SK-N-SH (cell line): ENCODE measurements around the gene ORC1. TPM values are rescaled to one million over a fixed set of nuclear protein-coding genes. Genes with fewer than 3 reads are reported as not detected.

ENCODE experiments used
- CTCF ChIA-PET: fragments of 300-600, 350-600 bp; formaldehyde crosslinking; extraction: SDS; loops from one replicate; lab custom pipeline; 2021; lab: Yijun Ruan, JAX
- POLR2A ChIA-PET: fragments of 350-600 bp; sonication (Branson Sonifier 250); formaldehyde crosslinking; extraction: SDS; loops from one replicate; lab custom pipeline; 2020; ENCODE audit warnings: antibody characterized with exemption, inconsistent platforms; lab: Yijun Ruan, JAX
- DNase-seq: peaks from one replicate; pipeline ENCODE4 v3.0.0; 2012
- H2AFZ ChIP-seq: fragments of 200-600 bp; sonication (generic); 2 replicates; pipeline ENCODE4 v1.8.1; 2016; ENCODE audit warnings: antibody characterized with exemption, mild to moderate bottlenecking, low read depth
- H3F3A ChIP-seq: fragments of 200-600 bp; sonication (generic); replicated peaks from 2 replicates; pipeline ENCODE3; 2016; ENCODE audit warnings: antibody characterized with exemption, mild to moderate bottlenecking; ENCODE audit not compliant: insufficient read depth
- H3K27ac ChIP-seq, 2 experiments: fragments of 200-500 bp in 1 of 2; fragments of 200-600 bp in 1 of 2; sonication (Bioruptor generic) in 1 of 2; sonication (generic), shearing (Covaris generic) in 1 of 2; 2 replicates each; pipeline versions ENCODE4 v1.5.1 to v1.6.1; 2014 to 2016; ENCODE audit warnings: low read depth in 2 of 2, inconsistent platforms in 1 of 2, low read length in 1 of 2, mild to moderate bottlenecking in 1 of 2, mixed read lengths in 1 of 2
- H3K27me3 ChIP-seq: fragments of 200-600 bp; sonication (generic), shearing (Covaris generic); 2 replicates; pipeline ENCODE4 v1.6.1; 2016; ENCODE audit warnings: mixed run types; ENCODE audit not compliant: insufficient read depth
- H3K36me3 ChIP-seq, 2 experiments: fragments of 200-500 bp in 1 of 2; fragments of 200-600 bp in 1 of 2; sonication (Bioruptor generic) in 1 of 2; sonication (generic) in 1 of 2; replicated peaks in 1 of 2; 2 replicates each; pipeline versions ENCODE3 to v1.5.1; 2014 to 2016; ENCODE audit warnings: low read length in 1 of 2, mild to moderate bottlenecking in 1 of 2; ENCODE audit not compliant: insufficient read depth in 2 of 2, control insufficient read depth in 1 of 2
- H3K4me1 ChIP-seq, 2 experiments: fragments of 200-500 bp in 1 of 2; fragments of 200-600 bp in 1 of 2; sonication (Bioruptor generic) in 1 of 2; sonication (generic), shearing (Covaris generic) in 1 of 2; 2 replicates each; pipeline versions ENCODE4 v1.5.1 to v1.6.1; 2014 to 2016; ENCODE audit warnings: low read depth in 1 of 2, low read length in 1 of 2, mixed run types in 1 of 2; ENCODE audit not compliant: insufficient read depth in 2 of 2, control insufficient read depth in 1 of 2
- H3K4me2 ChIP-seq: fragments of 200-600 bp; sonication (generic), shearing (Covaris generic); 2 replicates; pipeline ENCODE4 v1.6.1; 2017; ENCODE audit warnings: mixed run types
- H3K4me3 ChIP-seq, 2 experiments: fragments of 200-500 bp in 1 of 2; fragments of 200-600 bp in 1 of 2; sonication (Bioruptor generic) in 1 of 2; sonication (generic), shearing (Covaris generic) in 1 of 2; 2 replicates each; pipeline versions ENCODE4 v1.5.1 to v1.8.1; 2014 to 2016; ENCODE audit warnings: low read depth in 2 of 2, inconsistent platforms in 1 of 2, low read length in 1 of 2, mild to moderate bottlenecking in 1 of 2, mixed read lengths in 1 of 2, moderate library complexity in 1 of 2
- H3K79me2 ChIP-seq: fragments of 200-600 bp; sonication (generic); 2 replicates; pipeline ENCODE4 v1.8.1; 2017; ENCODE audit warnings: mild to moderate bottlenecking; ENCODE audit not compliant: insufficient read depth
- H3K9ac ChIP-seq: fragments of 200-600 bp; sonication (generic); 2 replicates; pipeline ENCODE4 v1.6.1; 2017; ENCODE audit warnings: mixed run types
- H3K9me2 ChIP-seq: fragments of 200-600 bp; sonication (generic); 2 replicates; pipeline ENCODE4 v1.6.1; 2017; ENCODE audit warnings: mixed run types
- H3K9me3 ChIP-seq: fragments of 200-600 bp; sonication (generic); 2 replicates; pipeline ENCODE4 v1.6.1; 2017; ENCODE audit warnings: mixed run types, mild to moderate bottlenecking, moderate library complexity
- H4K20me1 ChIP-seq: fragments of 200-600 bp; sonication (generic); 2 replicates; pipeline ENCODE4 v1.6.1; 2017; ENCODE audit warnings: mild to moderate bottlenecking, mixed run types; ENCODE audit not compliant: insufficient read depth
- ELF1 ChIP-seq: IDR thresholded peaks from 2 replicates; pipeline ENCODE4 v1.4.0; 2012
- EZH2phosphoT487 ChIP-seq: fragments of 200-600 bp; sonication (generic); IDR thresholded peaks from 2 replicates; pipeline ENCODE4 v1.6.1; 2017; ENCODE audit warnings: low read depth, mixed run types, mild to moderate bottlenecking, antibody characterized with exemption, moderate library complexity, borderline replicate concordance
- FOSL2 ChIP-seq: IDR thresholded peaks from 2 replicates; pipeline ENCODE4 v1.4.0; 2012; ENCODE audit warnings: low read depth, mild to moderate bottlenecking, moderate library complexity, borderline replicate concordance
- FOXM1 ChIP-seq: IDR thresholded peaks from 2 replicates; pipeline ENCODE4 v1.4.0; 2012; ENCODE audit warnings: low read depth, mild to moderate bottlenecking
- JUND ChIP-seq: IDR thresholded peaks from 2 replicates; pipeline ENCODE4 v1.4.0; 2012
- MAX ChIP-seq: IDR thresholded peaks from 2 replicates; pipeline ENCODE4 v1.4.0; 2012; ENCODE audit warnings: low read depth
- MXI1 ChIP-seq: IDR thresholded peaks from 2 replicates; pipeline ENCODE4 v1.6.1; 2012; ENCODE audit warnings: mild to moderate bottlenecking, low read depth, low read length, improper control_type of control experiment
- NFIC ChIP-seq: IDR thresholded peaks from 2 replicates; pipeline ENCODE4 v1.4.0; 2012; ENCODE audit warnings: borderline replicate concordance
- RAD21 ChIP-seq: IDR thresholded peaks from 2 replicates; pipeline ENCODE4 v1.6.1; 2012; ENCODE audit warnings: mild to moderate bottlenecking, low read length
- REST ChIP-seq: IDR thresholded peaks from 2 replicates; pipeline ENCODE4 v1.6.1; 2012; ENCODE audit warnings: mild to moderate bottlenecking, low read depth, low read length, moderate library complexity
- RFX5 ChIP-seq: IDR thresholded peaks from 2 replicates; pipeline ENCODE4 v1.6.1; 2012; ENCODE audit warnings: mild to moderate bottlenecking, improper control_type of control experiment, low read length
- RXRA ChIP-seq: IDR thresholded peaks from 2 replicates; pipeline ENCODE4 v1.4.0; 2012; ENCODE audit warnings: low read depth, mild to moderate bottlenecking, borderline replicate concordance
- TAF1 ChIP-seq: IDR thresholded peaks from 2 replicates; pipeline ENCODE4 v1.6.1; 2012; ENCODE audit warnings: low read depth, mild to moderate bottlenecking, low read length, moderate library complexity, borderline replicate concordance
- TCF12 ChIP-seq: IDR thresholded peaks from 2 replicates; pipeline ENCODE4 v1.4.0; 2012
- TEAD4 ChIP-seq: IDR thresholded peaks from 2 replicates; pipeline ENCODE4 v1.4.0; 2012; ENCODE audit warnings: mild to moderate bottlenecking, borderline replicate concordance; ENCODE audit not compliant: insufficient read depth
- USF1 ChIP-seq: IDR thresholded peaks from 2 replicates; pipeline ENCODE4 v1.4.0; 2012; ENCODE audit warnings: low read depth, borderline replicate concordance
- YY1 ChIP-seq: IDR thresholded peaks from 2 replicates; pipeline ENCODE4 v1.4.0; 2012; ENCODE audit warnings: low read depth, mild to moderate bottlenecking
- WGBS: methylation state at CpG from one replicate; pipeline ENCODE4 v1.1.6; 2017; ENCODE audit warnings: low lambda C conversion rate; 5-methylcytosine and 5-hydroxymethylcytosine counted together
- polyA plus RNA-seq, 3 experiments: library from polyadenylated mRNA; depleted of rRNA; stranded (reverse); fragments of >200 nt; gene quantifications; 2 replicates each; pipeline ENCODE4 v1.2.3, GENCODE V29; 2012
- TF ChIP-seq, protein P1 (sequence below): fragments of 150-350 bp; IDR thresholded peaks from 2 replicates; pipeline ENCODE4 v1.6.1; 2016; ENCODE audit warnings: mild to moderate bottlenecking, low read depth, low read length
- TF ChIP-seq, protein P2 (sequence below): fragments of 200-600 bp; sonication (generic); IDR thresholded peaks from 2 replicates; pipeline ENCODE4 v1.6.1; 2017; ENCODE audit warnings: antibody characterized with exemption, mild to moderate bottlenecking, moderate library complexity

The ORC1 gene
- polyA plus RNA-seq, 1 of the 3 experiments (the other 2 are of a cell fraction), result 5.2 TPM

DNA sequence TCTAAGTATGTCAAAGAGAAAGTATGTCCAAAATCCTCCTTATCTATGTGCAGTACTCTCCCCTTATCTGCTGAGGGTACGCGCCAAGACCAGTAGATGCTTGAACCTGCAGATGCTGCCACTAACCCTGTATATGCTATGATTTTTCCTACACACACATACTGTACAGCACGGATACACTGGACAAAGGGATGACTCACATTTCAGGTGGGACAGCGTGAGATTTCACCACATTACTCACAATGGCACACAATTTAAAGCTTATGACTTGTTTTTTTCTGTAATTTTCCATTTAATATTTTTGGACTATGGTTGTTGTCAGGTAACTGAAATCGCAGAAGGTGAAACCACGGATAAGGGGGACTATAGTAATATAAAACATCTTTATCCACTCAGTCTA lies 4.1 kb downstream of the ORC1 start:
- WGBS, result 97% methylated on average over 6 of the region's 6 CpGs
- Histone ChIP-seq H3K9ac (no peak overlapping the region), H3K27me3 (no peaks in the 10 kb centered on the region), H2AFZ (no peak overlapping the region), H3K4me2 (no peak overlapping the region), H3F3A (no peaks in the 10 kb centered on the region), H4K20me1 (no peaks in the 10 kb centered on the region), H3K36me3 (peaks cover 0 to 25% of the 10 kb centered on the region in 2 experiments), H3K27ac (no peak overlapping the region), H3K4me1 (peaks cover 0 to 9% of the 10 kb centered on the region in 2 experiments; a peak in 2 of 4 replicates), H3K9me2 (no peaks in the 10 kb centered on the region), H3K9me3 (no peaks in the 10 kb centered on the region), H3K79me2 (peaks cover 29% of the 10 kb centered on the region), H3K4me3 (no peak overlapping the region)
- TF ChIP-seq TAF1, result no peak
- TF ChIP-seq YY1, result no peak
- TF ChIP-seq FOSL2, result no peak
- TF ChIP-seq FOXM1, result no peak
- TF ChIP-seq REST, result no peak
- no peak for TF ChIP-seq USF1
- TF ChIP-seq NFIC, result no peak
- TF ChIP-seq TCF12, result no peak
- TF ChIP-seq, protein P1, sequence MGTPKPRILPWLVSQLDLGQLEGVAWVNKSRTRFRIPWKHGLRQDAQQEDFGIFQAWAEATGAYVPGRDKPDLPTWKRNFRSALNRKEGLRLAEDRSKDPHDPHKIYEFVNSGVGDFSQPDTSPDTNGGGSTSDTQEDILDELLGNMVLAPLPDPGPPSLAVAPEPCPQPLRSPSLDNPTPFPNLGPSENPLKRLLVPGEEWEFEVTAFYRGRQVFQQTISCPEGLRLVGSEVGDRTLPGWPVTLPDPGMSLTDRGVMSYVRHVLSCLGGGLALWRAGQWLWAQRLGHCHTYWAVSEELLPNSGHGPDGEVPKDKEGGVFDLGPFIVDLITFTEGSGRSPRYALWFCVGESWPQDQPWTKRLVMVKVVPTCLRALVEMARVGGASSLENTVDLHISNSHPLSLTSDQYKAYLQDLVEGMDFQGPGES, result no peak
- TF ChIP-seq RFX5, result no peak
- ChIA-PET CTCF (interaction anchor here (1.1 to 1.4 kb wide), 2 partner anchors 32 to 286 kb away, joined by 3 to 4 read pairs; no protein-coding TSS in a partner anchor), POLR2A (no interaction called here)
- DNase-seq, result no peak

DNA sequence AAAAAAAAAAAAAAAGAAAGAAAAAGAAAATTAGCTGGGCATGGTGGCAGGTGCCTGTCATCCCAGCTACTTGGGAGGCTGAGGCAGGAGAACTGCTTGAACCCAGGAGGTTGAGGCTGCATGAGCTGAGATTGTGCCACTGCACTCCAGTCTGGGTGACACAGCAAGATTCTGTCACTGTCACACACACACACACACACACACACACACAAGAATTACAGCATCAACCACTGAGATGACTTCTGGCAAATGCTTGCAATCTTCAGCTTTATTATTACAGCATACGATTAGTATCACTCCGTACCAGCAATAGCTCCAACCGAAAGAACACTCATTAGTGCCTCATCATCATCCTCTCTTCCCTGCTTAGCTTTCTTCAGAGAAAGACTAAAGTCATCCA lies 4.6 kb downstream of the ORC1 start:
- Histone ChIP-seq H3F3A (no peaks in the 10 kb centered on the region), H3K9ac (no peak overlapping the region), H3K36me3 (peaks cover 0 to 25% of the 10 kb centered on the region in 2 experiments), H3K4me3 (no peak overlapping the region), H3K79me2 (peaks cover 24% of the 10 kb centered on the region), H3K9me3 (no peaks in the 10 kb centered on the region), H3K9me2 (no peaks in the 10 kb centered on the region), H3K4me1 (peaks cover 0 to 9% of the 10 kb centered on the region in 2 experiments; a peak in 2 of 4 replicates), H3K4me2 (no peak overlapping the region), H3K27me3 (no peaks in the 10 kb centered on the region), H4K20me1 (no peaks in the 10 kb centered on the region), H2AFZ (no peak overlapping the region), H3K27ac (no peak overlapping the region)
- TF ChIP-seq EZH2phosphoT487 (no peak), RXRA (no peak), ELF1 (no peak), RAD21 (no peak), MXI1 (no peak), TEAD4 (no peak), JUND (no peak), NFIC (no peak), TCF12 (no peak), MAX (no peak), TAF1 (no peak)
- TF ChIP-seq, protein P2, sequence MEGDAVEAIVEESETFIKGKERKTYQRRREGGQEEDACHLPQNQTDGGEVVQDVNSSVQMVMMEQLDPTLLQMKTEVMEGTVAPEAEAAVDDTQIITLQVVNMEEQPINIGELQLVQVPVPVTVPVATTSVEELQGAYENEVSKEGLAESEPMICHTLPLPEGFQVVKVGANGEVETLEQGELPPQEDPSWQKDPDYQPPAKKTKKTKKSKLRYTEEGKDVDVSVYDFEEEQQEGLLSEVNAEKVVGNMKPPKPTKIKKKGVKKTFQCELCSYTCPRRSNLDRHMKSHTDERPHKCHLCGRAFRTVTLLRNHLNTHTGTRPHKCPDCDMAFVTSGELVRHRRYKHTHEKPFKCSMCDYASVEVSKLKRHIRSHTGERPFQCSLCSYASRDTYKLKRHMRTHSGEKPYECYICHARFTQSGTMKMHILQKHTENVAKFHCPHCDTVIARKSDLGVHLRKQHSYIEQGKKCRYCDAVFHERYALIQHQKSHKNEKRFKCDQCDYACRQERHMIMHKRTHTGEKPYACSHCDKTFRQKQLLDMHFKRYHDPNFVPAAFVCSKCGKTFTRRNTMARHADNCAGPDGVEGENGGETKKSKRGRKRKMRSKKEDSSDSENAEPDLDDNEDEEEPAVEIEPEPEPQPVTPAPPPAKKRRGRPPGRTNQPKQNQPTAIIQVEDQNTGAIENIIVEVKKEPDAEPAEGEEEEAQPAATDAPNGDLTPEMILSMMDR, result no peak
- DNase-seq, result no peak
- POLR2A ChIA-PET, result no interaction called here
- CTCF ChIA-PET, result no interaction called here
- WGBS, result 100% methylated on average over 3 of the region's 3 CpGs
